Cortex of kidney (tissue), 1 donor: ENCODE measurements around the gene CATSPERB.
"Not testable (repeated sequence)": the region's sequence is repeated elsewhere in the genome, so short reads cannot be mapped to it uniquely, and the experiment has no call there.

ENCODE experiments used
- DNase-seq: peaks from one replicate; lab custom pipeline; 2025; lab: John Stamatoyannopoulos, UW

Gene CATSPERB

DNA sequence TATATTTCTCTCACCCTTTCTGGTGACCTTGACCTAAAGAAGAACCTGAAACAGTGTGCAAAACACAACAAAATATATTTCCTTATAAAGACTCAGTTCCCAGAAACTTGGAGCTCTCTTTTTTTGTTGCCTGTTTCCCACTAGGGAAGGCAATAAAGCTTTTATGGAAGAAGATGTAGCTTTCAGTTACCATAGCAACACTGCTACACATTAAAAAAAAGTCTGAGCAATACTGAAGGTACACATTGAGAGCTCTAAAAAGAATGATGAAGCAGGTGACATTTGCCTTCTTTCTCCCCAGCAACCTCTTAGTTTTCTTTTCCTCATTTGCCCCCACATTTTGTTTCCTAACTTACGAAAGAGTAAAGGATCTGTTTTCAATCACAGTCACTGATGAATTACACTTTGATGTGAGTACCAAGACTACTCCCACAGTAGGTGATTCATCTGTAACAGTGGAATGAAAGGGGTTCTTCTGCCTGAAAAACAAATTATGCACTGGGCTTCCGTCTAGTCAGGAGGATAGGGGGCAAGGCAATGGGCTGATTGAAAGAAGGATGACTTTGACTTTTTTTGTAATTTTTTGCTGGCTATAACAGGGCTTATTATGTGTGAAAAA is 1.1 kb upstream of the CATSPERB start:
- DNase-seq, result no peak

- DNase-seq, result no peak
Measured at GRCh38 chr14:91732439-91732838, 553 bp upstream of the CATSPERB start.

GRCh38 chr14:91731018-91731417 is 868 bp downstream of the CATSPERB start:
- no peak for DNase-seq

GRCh38 chr14:91729756-91730155 is 2.1 kb downstream of the CATSPERB start:
- no peak for DNase-seq

GRCh38 chr14:91728616-91729183 is 3.2 kb downstream of the CATSPERB start:
- DNase-seq, result no peak

DNA sequence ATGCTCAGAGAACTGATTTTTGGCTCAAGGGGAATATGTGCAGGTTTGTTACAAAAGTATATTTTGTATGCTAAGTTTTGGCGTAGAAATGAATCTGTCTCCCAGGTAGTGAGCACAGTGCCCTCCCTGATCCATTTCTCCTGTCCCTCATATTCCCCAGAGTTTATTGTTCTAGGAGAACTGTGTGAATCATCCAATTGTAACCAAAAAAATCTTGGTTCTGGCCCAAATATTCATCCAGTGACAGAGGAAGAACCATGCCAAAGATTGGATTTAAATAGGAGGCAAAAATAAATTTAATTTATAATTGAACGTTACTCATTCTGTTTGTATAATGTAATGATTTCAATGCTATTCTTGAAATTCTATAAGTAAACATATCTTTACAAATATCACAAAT is 4.8 kb downstream of the CATSPERB start:
- DNase-seq, result no peak

DNA sequence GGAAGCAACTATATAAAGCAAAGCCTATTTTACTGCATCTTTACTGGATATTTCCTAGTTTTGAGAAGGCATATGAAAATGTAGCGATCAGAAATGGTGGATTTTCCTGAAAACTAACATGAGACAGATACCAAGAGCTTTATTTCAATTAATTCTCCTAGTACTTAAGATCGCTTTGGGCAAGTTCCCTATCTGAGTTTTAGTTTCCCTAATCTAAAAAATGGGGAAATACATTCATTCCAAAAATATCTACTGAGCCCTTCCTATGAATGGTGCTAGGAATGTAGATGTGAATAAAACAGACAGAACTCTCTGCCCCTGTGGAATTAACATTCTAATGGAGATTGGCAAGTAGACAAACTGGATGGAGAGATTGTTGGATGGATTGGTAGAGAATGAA is 8.4 kb downstream of the CATSPERB start:
- DNase-seq, result no peak

DNA sequence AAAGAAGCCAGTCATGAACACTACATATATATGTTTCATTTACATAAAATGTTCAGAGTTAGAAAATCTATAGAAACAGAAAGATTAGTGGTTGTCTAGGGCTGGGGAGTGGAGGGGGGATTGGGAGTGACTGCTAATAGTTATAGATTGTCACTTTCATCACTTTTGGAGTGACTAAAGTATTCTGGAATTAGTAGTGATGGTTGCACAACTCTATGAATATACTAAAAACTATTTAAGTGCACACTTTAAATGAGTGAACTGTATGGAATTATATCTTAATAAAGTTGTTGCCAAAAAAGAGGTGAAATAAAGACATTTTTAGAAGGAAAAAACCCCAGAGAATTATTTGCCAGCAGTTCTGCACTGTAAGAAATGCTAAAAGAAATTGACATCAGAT is 9.5 kb downstream of the CATSPERB start:
- DNase-seq, result no peak

DNA sequence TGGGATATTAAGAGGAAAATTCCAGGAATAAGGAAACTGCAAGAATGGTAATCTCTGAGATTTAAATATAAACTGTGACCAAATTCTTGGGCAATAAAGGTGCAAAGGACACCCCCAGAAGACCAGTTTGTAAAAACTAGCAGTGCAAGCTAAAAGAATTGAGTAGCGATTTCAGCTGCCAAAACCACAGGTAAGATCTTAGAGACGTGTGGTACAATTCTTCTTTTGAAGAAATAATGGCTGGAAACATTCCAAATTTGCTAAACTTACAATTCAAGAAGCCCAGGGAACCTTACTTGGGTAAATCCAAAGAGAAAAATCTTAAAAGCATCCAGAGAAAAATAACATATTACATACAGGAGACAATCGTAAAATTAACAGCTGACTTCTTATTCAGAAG is 12.0 kb downstream of the CATSPERB start:
- no peak for DNase-seq

GRCh38 chr14:91716999-91717398 is 14.9 kb downstream of the CATSPERB start:
- DNase-seq, result no peak

- no peak for DNase-seq
Measured at GRCh38 chr14:91714805-91715204, 17.1 kb downstream of the CATSPERB start.

DNA sequence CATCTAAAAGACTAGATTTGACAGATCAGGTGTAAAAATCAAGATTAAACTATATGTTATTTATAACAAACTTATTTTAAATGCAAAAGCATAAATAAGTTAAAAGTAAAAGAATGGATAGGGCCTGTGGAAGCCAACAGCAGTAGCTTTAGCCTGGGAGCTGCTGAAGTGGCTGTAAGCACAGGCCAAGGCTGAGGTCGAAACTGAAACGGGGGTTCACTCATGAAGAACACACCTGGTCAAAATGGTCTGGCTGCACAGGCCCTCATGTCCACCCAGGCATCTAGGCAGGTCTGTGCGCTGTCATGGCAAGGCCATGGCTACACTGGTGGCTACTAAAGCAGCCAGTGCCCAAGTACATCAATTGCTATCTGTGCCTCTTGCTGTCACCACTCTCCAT is 23.1 kb downstream of the CATSPERB start:
- DNase-seq, result no peak

GRCh38 chr14:91706996-91707395 is 24.9 kb downstream of the CATSPERB start:
- no peak for DNase-seq

- DNase-seq, result no peak
Measured at GRCh38 chr14:91694643-91695042, 37.2 kb downstream of the CATSPERB start.

DNA sequence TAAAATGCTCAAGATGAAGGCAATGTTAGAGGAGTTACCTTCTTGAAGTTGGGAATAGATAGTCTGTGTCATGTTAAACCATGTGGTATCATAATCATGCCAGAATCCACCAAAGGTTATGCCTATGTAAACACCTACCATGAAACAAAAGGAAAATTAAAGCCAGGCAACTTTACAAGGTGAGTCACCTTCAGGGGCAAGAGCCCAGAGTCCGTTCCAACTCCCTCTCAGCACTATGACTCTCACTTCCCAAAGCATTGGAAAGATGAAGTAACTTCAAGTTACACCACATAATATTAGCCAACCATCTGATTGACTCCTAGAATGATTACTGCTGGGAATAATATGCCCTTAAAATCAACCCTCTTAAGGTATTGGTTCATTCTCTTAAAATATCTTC is 38.5 kb downstream of the CATSPERB start:
- DNase-seq, result no peak

DNA sequence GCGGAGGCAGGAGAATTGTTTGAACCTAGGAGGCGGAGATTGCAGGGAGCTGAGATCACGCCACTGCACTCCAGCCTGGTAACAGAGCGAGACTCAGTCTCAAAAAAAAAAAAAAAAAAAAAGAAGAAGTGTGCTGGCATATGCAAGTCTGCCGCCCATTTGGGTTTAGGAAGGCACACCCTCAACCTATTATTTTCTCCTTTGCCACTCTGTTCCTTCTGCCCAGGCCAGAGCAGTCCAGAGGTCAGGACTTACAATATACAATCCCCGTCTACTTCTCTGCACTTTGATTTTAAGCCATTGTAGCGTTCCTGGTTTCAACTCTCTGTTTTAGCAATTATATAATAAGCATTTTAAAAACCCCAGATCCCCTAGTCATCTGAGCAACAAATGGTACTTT is 39.8 kb downstream of the CATSPERB start:
- DNase-seq, result no peak

GRCh38 chr14:91689608-91690007 is 42.3 kb downstream of the CATSPERB start:
- DNase-seq, result no peak

- DNase-seq, result not testable (repeated sequence)
Measured at GRCh38 chr14:91687436-91687835, 44.5 kb downstream of the CATSPERB start.

DNA sequence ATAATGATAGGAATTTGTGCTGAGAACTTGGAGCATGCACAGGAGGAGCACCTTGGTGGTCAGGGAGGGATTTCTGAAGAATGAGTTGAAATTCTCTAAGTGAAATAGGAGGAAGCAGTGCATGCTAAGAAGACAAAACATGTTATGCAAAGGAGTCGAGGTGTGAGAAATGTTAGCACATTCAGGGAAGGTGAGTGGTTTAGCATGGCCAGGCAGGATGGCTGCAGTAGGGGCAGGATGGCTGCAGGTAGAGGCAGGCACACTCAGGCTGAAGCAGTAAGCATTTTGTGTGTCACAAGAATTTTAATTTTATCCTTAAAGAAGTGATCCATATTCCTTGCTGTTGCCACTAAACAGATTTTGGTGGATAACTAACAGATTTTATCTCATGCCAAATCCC is 46.3 kb downstream of the CATSPERB start:
- no peak for DNase-seq

DNA sequence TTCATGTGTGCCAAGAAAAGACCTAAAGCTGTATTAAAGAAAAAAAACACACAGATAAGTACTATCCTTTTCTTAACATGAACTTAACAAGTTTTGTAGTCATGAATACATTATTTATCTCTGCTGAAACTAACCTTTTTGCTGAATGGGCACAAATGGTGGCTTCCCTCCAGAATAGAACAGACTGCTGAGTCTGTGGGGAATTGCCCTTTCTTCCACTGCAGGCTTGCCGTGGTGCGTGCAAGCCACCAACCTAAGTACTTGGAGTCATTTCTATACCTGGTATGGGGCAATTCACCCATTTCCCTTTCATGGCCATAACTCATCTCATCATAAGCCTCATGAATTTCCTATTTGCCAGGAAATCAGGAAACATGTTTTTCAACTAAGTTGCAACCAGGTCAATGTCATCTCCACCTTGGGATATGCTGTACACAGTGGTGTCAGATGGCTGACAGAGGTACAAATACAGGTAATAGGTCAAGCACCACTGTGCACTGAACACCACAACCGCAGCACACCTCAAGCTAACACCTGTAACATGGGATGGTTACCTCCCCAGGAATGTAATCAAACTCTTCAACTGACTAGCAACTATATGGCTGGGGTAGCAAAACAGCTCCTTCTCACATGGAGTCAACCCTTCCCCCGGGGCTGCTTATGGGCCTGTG is 49.9 kb downstream of the CATSPERB start:
- DNase-seq, result no peak

DNA sequence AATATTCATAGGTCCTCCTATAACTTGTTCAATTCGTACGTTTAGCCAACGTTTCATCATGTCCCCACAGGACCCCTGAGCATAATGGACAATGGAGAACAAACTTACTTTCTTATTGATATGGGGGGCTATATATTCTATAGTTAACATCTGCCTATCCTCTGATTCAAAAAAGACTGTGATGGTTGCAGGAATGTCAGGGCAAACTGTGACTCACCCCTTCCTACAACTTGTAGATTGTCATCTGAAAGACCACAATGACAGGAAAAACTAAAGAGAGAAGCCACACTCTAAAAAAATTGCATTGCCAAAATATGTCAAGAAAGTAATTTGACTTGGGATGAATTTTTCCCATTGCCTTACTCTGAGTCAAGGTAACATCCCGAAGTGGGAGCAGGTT is 50.8 kb downstream of the CATSPERB start:
- no peak for DNase-seq

- DNase-seq, result no peak
Measured at GRCh38 chr14:91679273-91679672, 52.6 kb downstream of the CATSPERB start.

GRCh38 chr14:91677687-91678086 is 54.2 kb downstream of the CATSPERB start:
- DNase-seq, result not testable (repeated sequence)

DNA sequence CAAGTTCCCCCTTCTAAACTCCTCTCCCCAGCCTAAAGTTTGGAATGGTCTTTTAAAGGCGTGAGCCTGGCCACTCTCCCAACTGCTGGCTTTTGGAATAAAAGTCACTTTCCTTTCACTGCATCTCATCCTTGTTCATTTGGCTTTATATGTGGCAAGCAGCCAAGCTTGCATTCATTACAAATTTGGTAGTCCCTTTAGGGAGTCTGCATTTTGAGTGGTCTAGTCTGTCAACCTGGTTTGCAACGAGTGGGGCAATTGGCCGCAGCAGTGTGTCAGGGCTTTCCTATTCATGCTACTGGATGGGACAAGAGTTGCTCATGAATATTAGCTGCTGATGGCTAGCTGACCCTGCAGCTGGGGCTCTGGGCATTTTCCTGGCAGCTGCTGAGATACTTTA is 57.0 kb downstream of the CATSPERB start:
- DNase-seq, result no peak
